GM12892 (cell line): Measurements from ENCODE around the gene CDH20.

Experiments used
- DNase-seq: peaks from one replicate; pipeline ENCODE4 v3.0.0; 2011; ENCODE audit not compliant: insufficient read length
- FAIRE-seq: peaks from 2 replicates; lab custom pipeline; 2011; peaks lifted over from hg19 to GRCh38; lab: Jason Lieb, UNC
- POLR2A ChIP-seq: IDR thresholded peaks from 2 replicates; pipeline ENCODE4 v1.6.1; 2011; ENCODE audit warnings: low read depth, low read length, control low read depth
- POLR2AphosphoS5 ChIP-seq: IDR thresholded peaks from 2 replicates; pipeline ENCODE4 v1.6.1; 2011; ENCODE audit warnings: low read depth, low read length, control low read depth
- TAF1 ChIP-seq: IDR thresholded peaks from 2 replicates; pipeline ENCODE4 v1.6.1; 2011; ENCODE audit warnings: low read depth, mild to moderate bottlenecking, control low read depth, low read length, borderline replicate concordance

Gene CDH20

GRCh38 chr18:61448316-61448715 is 115.1 kb downstream of the CDH20 start:
- DNase-seq (no peak), FAIRE-seq (no peak)
- TF ChIP-seq TAF1 (no peak), POLR2A (no peak), POLR2AphosphoS5 (no peak)

GRCh38 chr18:61459896-61460648 is 126.8 kb downstream of the CDH20 start:
- DNase-seq = no peak
- TF ChIP-seq POLR2AphosphoS5 (no peak), TAF1 (no peak), POLR2A (no peak)
- no peak for FAIRE-seq

DNA sequence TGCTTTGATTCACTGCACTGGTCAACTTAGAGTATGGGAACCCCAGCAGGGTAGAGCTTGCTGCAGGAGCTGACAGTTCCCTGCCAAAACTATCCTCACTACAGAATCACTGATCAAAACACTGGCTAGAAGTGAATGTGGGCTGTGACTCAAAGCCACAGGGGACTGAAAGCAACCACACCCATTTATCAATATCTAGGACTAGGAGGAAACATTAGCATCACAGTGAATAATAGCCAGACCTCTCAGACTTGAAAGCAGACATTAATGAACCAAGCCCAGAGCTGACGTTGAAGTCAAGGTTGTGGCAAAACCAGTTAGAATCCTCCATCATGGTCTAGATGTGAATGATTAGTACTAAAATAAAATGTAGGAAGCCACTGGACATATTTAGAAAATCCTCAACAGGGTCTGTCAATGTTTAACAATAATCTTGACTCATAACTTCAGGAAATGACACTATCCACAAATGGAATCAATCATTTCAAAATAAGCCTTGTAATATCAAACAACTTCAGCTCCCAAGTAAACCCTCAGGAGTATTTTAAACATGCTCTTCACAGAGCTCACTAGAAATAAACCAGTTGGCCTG is 131.4 kb downstream of the CDH20 start:
- FAIRE-seq = no peak
- DNase-seq = no peak
- TF ChIP-seq POLR2AphosphoS5 = no peak
- no peak for TF ChIP-seq POLR2A
- no peak for TF ChIP-seq TAF1

GRCh38 chr18:61466736-61467135 is 133.5 kb downstream of the CDH20 start:
- FAIRE-seq (no peak), DNase-seq (no peak)
- TF ChIP-seq TAF1 (no peak), POLR2A (no peak)

DNA sequence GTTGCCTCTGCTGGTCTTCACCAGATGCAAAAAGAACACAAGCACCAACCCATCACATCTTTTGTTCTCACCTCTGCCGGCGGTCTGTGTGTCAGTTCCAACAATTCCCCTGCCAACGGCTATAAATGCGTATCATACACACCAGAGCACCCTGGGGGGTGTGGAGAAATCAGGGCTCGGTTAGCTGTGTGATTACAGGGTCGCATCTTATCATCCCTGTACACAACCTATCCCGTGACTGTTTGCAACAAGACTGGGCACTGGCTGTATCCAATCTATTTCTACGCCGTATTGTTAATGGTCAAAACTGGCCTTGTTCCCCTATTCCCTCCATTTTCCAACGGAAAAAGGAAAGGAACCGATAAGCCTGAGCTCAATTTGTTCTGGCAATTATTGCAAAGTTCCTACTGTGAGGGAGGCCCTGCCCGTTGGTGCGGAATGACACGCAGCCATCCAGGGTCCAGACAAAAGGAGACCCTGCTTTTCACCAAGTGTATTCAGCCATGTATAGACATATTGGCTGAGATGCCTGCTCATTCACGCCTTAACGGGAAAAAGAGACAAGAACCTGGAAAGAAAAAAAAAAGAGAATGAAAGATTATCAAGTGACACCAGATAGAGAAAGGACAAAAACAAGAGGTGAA is 136.9 kb downstream of the CDH20 start:
- DNase-seq (no peak), FAIRE-seq (no peak)
- TF ChIP-seq POLR2AphosphoS5 (no peak), POLR2A (no peak), TAF1 (no peak)

- FAIRE-seq = no peak
- TF ChIP-seq POLR2A (no peak), POLR2AphosphoS5 (no peak), TAF1 (no peak)
- no peak for DNase-seq
These were observed 138.3 kb downstream of the CDH20 start for GRCh38 chr18:61471541-61471940.

- FAIRE-seq (no peak), DNase-seq (no peak)
- TF ChIP-seq POLR2A = no peak
These were observed 138.7 kb downstream of the CDH20 start for GRCh38 chr18:61471942-61472341.

DNA sequence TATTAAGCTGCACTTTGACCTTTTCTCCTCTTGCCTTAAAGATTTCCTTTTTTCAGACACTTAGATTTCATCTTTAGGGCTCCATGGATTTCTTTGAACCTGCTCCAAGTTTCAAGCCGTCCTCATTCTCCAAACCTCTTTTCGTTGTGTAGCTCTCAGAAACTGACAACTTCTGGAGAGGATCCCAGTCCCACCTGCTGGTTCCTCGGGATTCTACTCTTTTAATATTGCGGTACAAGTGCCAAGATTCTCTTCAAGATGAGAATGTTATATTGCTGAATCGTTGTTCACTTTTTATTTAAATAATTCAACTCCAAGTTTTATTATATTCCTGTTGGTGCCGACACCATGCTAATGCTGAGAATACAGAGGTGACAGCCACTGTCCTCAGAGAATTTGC is 141.1 kb downstream of the CDH20 start:
- TF ChIP-seq POLR2AphosphoS5 (no peak), TAF1 (no peak), POLR2A (no peak)
- DNase-seq (no peak), FAIRE-seq (no peak)

- no peak for DNase-seq
- TF ChIP-seq POLR2A (no peak), POLR2AphosphoS5 (no peak), TAF1 (no peak)
- no peak for FAIRE-seq
These were observed 141.7 kb downstream of the CDH20 start for GRCh38 chr18:61474918-61475317.

DNA sequence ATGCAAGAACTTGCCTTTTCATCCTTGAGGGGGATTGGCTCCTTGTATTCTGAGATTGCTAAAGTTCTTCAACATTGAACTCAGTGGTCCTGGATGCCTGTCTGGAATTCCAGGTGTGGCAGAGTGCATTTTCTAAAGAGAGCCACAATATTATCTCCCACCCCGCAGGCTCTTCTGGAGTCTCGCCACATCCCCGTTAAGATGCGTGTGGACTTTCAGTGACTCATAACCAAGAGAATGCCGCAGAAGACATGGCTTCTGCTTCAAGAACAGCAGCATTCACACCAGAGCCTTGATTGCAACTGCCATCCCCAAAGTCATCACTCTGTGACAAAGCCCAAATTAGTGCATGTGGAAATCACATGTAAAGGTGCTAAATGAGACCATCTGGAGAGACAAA is 142.7 kb downstream of the CDH20 start:
- FAIRE-seq (no peak), DNase-seq (no peak)
- TF ChIP-seq POLR2A = no peak
- TF ChIP-seq POLR2AphosphoS5 = no peak
- TF ChIP-seq TAF1 = no peak

DNA sequence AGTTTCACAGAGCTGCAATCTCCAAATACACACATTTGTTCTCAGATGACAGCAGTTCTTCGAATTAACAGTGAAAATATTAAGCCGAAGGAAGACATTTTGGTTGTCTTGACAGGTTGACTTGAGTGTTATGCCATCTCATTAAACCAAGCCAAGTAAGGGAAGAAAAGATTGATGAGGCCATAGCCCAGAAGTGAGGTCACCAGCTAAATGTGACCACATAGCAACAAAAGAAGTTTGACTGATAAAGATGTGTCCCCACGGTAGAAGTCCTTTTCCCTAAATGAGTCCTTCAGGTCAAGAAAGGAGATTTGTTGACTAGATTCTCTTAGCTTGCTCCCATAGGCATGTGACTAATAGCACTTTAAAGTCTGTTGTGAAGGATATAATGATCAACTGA is 156.1 kb downstream of the CDH20 start:
- TF ChIP-seq TAF1 = no peak
- no peak for TF ChIP-seq POLR2A
- no peak for TF ChIP-seq POLR2AphosphoS5
- no peak for FAIRE-seq
- no peak for DNase-seq

DNA sequence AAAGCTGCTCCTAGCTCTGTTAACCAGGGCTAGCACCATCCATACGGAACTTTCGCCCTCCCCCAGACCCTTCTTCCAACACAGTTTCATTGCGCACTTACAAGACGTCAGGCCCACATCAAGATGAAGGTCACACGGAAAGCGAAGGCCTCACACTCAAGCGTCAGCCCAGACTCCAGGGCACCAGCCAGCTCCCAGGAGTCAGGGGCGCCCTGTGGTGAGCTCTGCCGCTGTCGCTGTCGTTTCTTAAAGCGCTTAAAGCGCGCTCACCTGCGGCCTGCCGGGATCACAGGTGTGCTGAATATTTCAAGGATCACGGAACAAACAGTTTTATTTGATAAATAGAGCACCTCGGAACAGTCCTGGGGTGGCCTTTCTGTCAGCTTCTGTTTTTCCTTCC is 163.1 kb downstream of the CDH20 start:
- TF ChIP-seq TAF1 (no peak), POLR2A (no peak), POLR2AphosphoS5 (no peak)
- no peak for FAIRE-seq

More for the DNA sequence above, 163.1 kb downstream of the CDH20 start:
- DNase-seq = no peak
